HepG2 (cell line): ENCODE results near the gene COL9A2. TPM values are rescaled to one million over a fixed set of nuclear protein-coding genes. Genes with fewer than 3 reads are reported as not detected.

Experiments used
- ATAC-seq: fragments of 200-7000 bp; cut with Tn5 transposase; 3 replicates; pipeline ENCODE4 v1.9.1; 2020; ENCODE audit warnings: mild to moderate bottlenecking, moderate library complexity
- BruUV-seq: library from RNA; stranded (reverse); fragments of 400-500 nt; replicated peaks from 2 replicates; lab custom pipeline; 2021; lab: Mats Ljungman, UMichigan
- CTCF ChIA-PET: fragments of 300-600 bp; formaldehyde crosslinking; extraction: SDS; loops from one replicate; lab custom pipeline; 2021; ENCODE audit warnings: low total read pairs, inconsistent platforms, low intra/inter-chr PET ratio; lab: Yijun Ruan, JAX
- POLR2A ChIA-PET: fragments of 350-600 bp; sonication (Branson Sonifier 250); formaldehyde crosslinking; loops from one replicate; lab custom pipeline; 2020; ENCODE audit warnings: antibody characterized with exemption, inconsistent platforms; lab: Yijun Ruan, JAX
- DNase-seq: peaks from one replicate; pipeline ENCODE4 v3.0.0-alpha.2; 2015; ENCODE audit warnings: low spot score
- FAIRE-seq: peaks from 3 replicates; lab custom pipeline; 2011; peaks lifted over from hg19 to GRCh38; lab: Jason Lieb, UNC
- H2AFZ ChIP-seq: one replicate; pipeline ENCODE4 v1.6.1; 2011; ENCODE audit warnings: low read length, inconsistent platforms
- H3K27ac ChIP-seq: fragments of 300-600 bp; 3 replicates; pipeline ENCODE4 v1.8.0; 2011; ENCODE audit warnings: mixed run types, mild to moderate bottlenecking, mixed read lengths, low read length, inconsistent platforms; ENCODE audit not compliant: insufficient read depth; ENCODE audit errors: extremely low read length
- H3K27me3 ChIP-seq, 2 experiments: fragments of 200-600 bp in 1 of 2; 2 replicates in 1 of 2; 3 replicates in 1 of 2; pipeline versions ENCODE4 v1.6.0 to v1.8.0; 2011; ENCODE audit warnings: low read length in 2 of 2, mild to moderate bottlenecking in 2 of 2, moderate library complexity in 2 of 2, inconsistent platforms in 1 of 2; ENCODE audit not compliant: insufficient read depth in 2 of 2, control insufficient read depth in 1 of 2
- H3K36me3 ChIP-seq, 2 experiments: fragments of 200-600 bp in 1 of 2; replicated peaks in 1 of 2; 2 replicates in 1 of 2; 3 replicates in 1 of 2; pipeline versions ENCODE4 v1.5.1 to v1.8.0; 2011; ENCODE audit warnings: low read length in 2 of 2, inconsistent platforms in 1 of 2; ENCODE audit not compliant: insufficient read depth in 2 of 2, control insufficient read depth in 1 of 2
- H3K4me1 ChIP-seq: 2 replicates; pipeline ENCODE4 v1.5.1; 2012; ENCODE audit warnings: low read length, inconsistent platforms; ENCODE audit not compliant: insufficient read depth
- H3K4me2 ChIP-seq: 2 replicates; pipeline ENCODE4 v1.6.0; 2011; ENCODE audit warnings: low read depth, low read length, inconsistent platforms
- H3K4me3 ChIP-seq, 3 experiments: fragments of 200-600 bp in 1 of 3; sonication (generic), shearing (Covaris generic) in 1 of 3; replicated peaks in 1 of 3; 2 replicates each; pipeline ENCODE4 v1.5.1; 2011 to 2016; ENCODE audit warnings: low read length in 3 of 3, inconsistent platforms in 2 of 3, low read depth in 2 of 3, mild to moderate bottlenecking in 2 of 3, control low read depth in 1 of 3, mixed read lengths in 1 of 3; ENCODE audit not compliant: insufficient read depth in 1 of 3
- H3K79me2 ChIP-seq: one replicate; pipeline ENCODE4 v1.6.1; 2011; ENCODE audit warnings: low read length, inconsistent platforms; ENCODE audit not compliant: insufficient read depth
- H3K9ac ChIP-seq: 2 replicates; pipeline ENCODE4 v1.6.0; 2011; ENCODE audit warnings: mild to moderate bottlenecking, low read depth, low read length, inconsistent platforms; ENCODE audit not compliant: insufficient read depth
- H3K9me3 ChIP-seq: 2 replicates; pipeline ENCODE4 v1.5.1; 2012; ENCODE audit warnings: mild to moderate bottlenecking, low read length
- H4K20me1 ChIP-seq: 2 replicates; pipeline ENCODE4 v1.6.0; 2011; ENCODE audit warnings: inconsistent platforms, mild to moderate bottlenecking, low read length, moderate library complexity; ENCODE audit not compliant: insufficient read depth
- ATF6 ChIP-seq: sonication (generic); formaldehyde crosslinking; conservative IDR thresholded peaks from 2 replicates; pipeline ENCODE4 v1.4.0; 2020; ENCODE audit warnings: missing genetic modification reagents
- CCDC6 ChIP-seq: sonication (generic); formaldehyde crosslinking; IDR thresholded peaks from 2 replicates; pipeline ENCODE4 v1.8.1; 2022; ENCODE audit warnings: mild to moderate bottlenecking, missing genetic modification reagents, moderate library complexity
- CREB1 ChIP-seq, 2 experiments: fragments of 450-650 bp in 1 of 2; IDR thresholded peaks; 2 replicates each; pipeline ENCODE4 v1.6.1; 2016 to 2017; ENCODE audit warnings: control low read depth in 1 of 2, mild to moderate bottlenecking in 1 of 2, missing compliant biosample characterization in 1 of 2, missing genetic modification characterization in 1 of 2
- DPF2 ChIP-seq: sonication (generic); formaldehyde crosslinking; IDR thresholded peaks from 2 replicates; pipeline ENCODE4 v1.4.0; 2020; ENCODE audit warnings: mild to moderate bottlenecking, low read depth, missing genetic modification reagents, borderline replicate concordance
- FOXP1 ChIP-seq, 2 experiments: fragments of 450-650 bp in 1 of 2; IDR thresholded peaks; 2 replicates each; pipeline ENCODE4 v1.6.1; 2017 to 2018; ENCODE audit warnings: antibody characterized with exemption in 1 of 2
- HNF4A ChIP-seq: sonication (generic); formaldehyde crosslinking; IDR thresholded peaks from 2 replicates; pipeline ENCODE4 v1.4.0; 2020; ENCODE audit warnings: missing genetic modification reagents
- KMT2B ChIP-seq: IDR thresholded peaks from 2 replicates; pipeline ENCODE4 v1.6.1; 2016; ENCODE audit warnings: missing genetic modification reagents, missing compliant biosample characterization
- MXD3 ChIP-seq: IDR thresholded peaks from 2 replicates; pipeline ENCODE4 v1.6.1; 2016; ENCODE audit warnings: mild to moderate bottlenecking, missing biosample characterization, missing genetic modification reagents
- RXRA ChIP-seq: sonication (generic); formaldehyde crosslinking; IDR thresholded peaks from 2 replicates; pipeline ENCODE4 v1.5.1; 2020; ENCODE audit warnings: missing genetic modification reagents
- UBTF ChIP-seq: sonication (generic); formaldehyde crosslinking; IDR thresholded peaks from 2 replicates; pipeline ENCODE4 v1.4.0; 2020; ENCODE audit warnings: mild to moderate bottlenecking, missing genetic modification reagents
- ZBTB25 ChIP-seq: IDR thresholded peaks from 2 replicates; pipeline ENCODE4 v1.6.1; 2018; ENCODE audit warnings: missing genetic modification reagents
- ZNF7 ChIP-seq: IDR thresholded peaks from 2 replicates; pipeline ENCODE4 v1.6.1; 2016; ENCODE audit warnings: missing biosample characterization, missing genetic modification reagents
- ZNF710 ChIP-seq: sonication (generic); formaldehyde crosslinking; IDR thresholded peaks from 2 replicates; pipeline ENCODE4 v1.5.0; 2020; ENCODE audit warnings: mild to moderate bottlenecking, missing genetic modification reagents, borderline replicate concordance
- ZSCAN30 ChIP-seq: sonication (generic); formaldehyde crosslinking; IDR thresholded peaks from 2 replicates; pipeline ENCODE4 v1.5.0; 2020; ENCODE audit warnings: mild to moderate bottlenecking, missing genetic modification reagents
- WGBS: methylation state at CpG from one replicate; pipeline ENCODE4 v1.1.6; 2017; ENCODE audit warnings: low lambda C conversion rate; 5-methylcytosine and 5-hydroxymethylcytosine counted together
- in situ Hi-C: cut with HindIII; loops from 2 replicates; pipeline ENCODE4 v1.10.0; 2017; ENCODE audit warnings: low pct_unique_long_range_greater_than_20kb; ENCODE audit not compliant: extremely low pct_ligation_motif_present
- intact Hi-C: fragments of 100-400 bp; cut with micrococcal nuclease; formaldehyde crosslinking; loops from one replicate; pipeline ENCODE4 v1.10.0; 2022; ENCODE audit not compliant: unreplicated experiment
- polyA plus RNA-seq, 8 experiments: library from polyadenylated mRNA; depleted of rRNA in 3 of 8; stranded (reverse) in 7 of 8; unstranded in 1 of 8; fragments of >200 nt; fragmentation: Illumina TruSeq in 4 of 8; extraction: Trizol in 4 of 8; gene quantifications; 2 replicates each; pipeline versions ENCODE4 v1.2.1 to v1.2.3, GENCODE V29; 2011 to 2016; ENCODE audit warnings: low read depth in 4 of 8, missing spikeins in 1 of 8, mixed read lengths in 1 of 8; ENCODE audit not compliant: insufficient read depth in 1 of 8
- total RNA-seq, 5 experiments: library from RNA; depleted of rRNA; stranded (reverse); fragments of >200 nt; fragmentation: Illumina TruSeq; extraction: Trizol; gene quantifications; 2 replicates each; pipeline ENCODE4 v1.2.3, GENCODE V29; 2016; ENCODE audit warnings: low read depth in 1 of 5

COL9A2 gene
- total and polyA plus RNA-seq, 2 of the 13 experiments (the other 11 are each of a cell fraction or from before 2014, with no cell fraction given): 20.2 to 26.9 TPM

- TF ChIP-seq ZNF710 (CRISPR knock-in tag): no peak
- no peak for TF ChIP-seq HNF4A (CRISPR knock-in tag)
- TF ChIP-seq ZBTB25: no peak
- TF ChIP-seq RXRA (CRISPR knock-in tag): no peak
- no peak for TF ChIP-seq ZSCAN30
- TF ChIP-seq MXD3 (CRISPR knock-in tag): no peak
These were observed 34.0 kb upstream of the COL9A2 start (continued) for GRCh38 chr1:40351124-40351523.

GRCh38 chr1:40350391-40350790 is 33.3 kb upstream of the COL9A2 start:
- in situ Hi-C loops: no loop called here
- POLR2A ChIA-PET: no interaction called here
- no peak for TF ChIP-seq DPF2 (CRISPR knock-in tag)
- no peak for TF ChIP-seq ATF6
- no peak for TF ChIP-seq KMT2B (CRISPR knock-in tag)
- TF ChIP-seq CREB1 (IDR thresholded peaks at IDR 0.05): no peak
- no peak for TF ChIP-seq CREB1 (CRISPR knock-in tag; IDR thresholded peaks at IDR 0.05)
- no peak for TF ChIP-seq CCDC6 (CRISPR knock-in tag)
- no peak for TF ChIP-seq ZNF7 (CRISPR knock-in tag)
- no peak for TF ChIP-seq UBTF (CRISPR knock-in tag)
- no peak for TF ChIP-seq FOXP1 (IDR thresholded peaks at IDR 0.05)
- TF ChIP-seq FOXP1 (CRISPR knock-in tag; IDR thresholded peaks at IDR 0.05): no peak

More at GRCh38 chr1:40350391-40350790, 33.3 kb upstream of the COL9A2 start:
- Histone ChIP-seq H3K36me3 (no peaks in the 10 kb centered on the region), H3K4me3 (no peak overlapping the region), H3K4me2 (no peak overlapping the region), H3K9me3 (no peaks in the 10 kb centered on the region), H3K27ac (no peak overlapping the region), H3K79me2 (no peaks in the 10 kb centered on the region), H2AFZ (no peak overlapping the region), H4K20me1 (no peaks in the 10 kb centered on the region), H3K4me1 (no peaks in the 10 kb centered on the region), H3K9ac (no peak overlapping the region), H3K27me3 (no peaks in the 10 kb centered on the region; a peak in 1 of 5 replicates)
- ATAC-seq (no peak), DNase-seq (no peak), FAIRE-seq (no peak)
- BruUV-seq: no TSS peak
- intact Hi-C loops: no loop called here
- CTCF ChIA-PET: no interaction called here
- WGBS: 29% methylated on average over 2 of the region's 2 CpGs
